Lower leg skin (tissue), 3 donors: ENCODE data around the gene RAB14.

Source experiments
- CTCF ChIP-seq, 3 donors: fragments of 450-650 bp; IDR thresholded peaks; one replicate each; pipeline ENCODE4 v1.5.1; 2016; ENCODE audit warnings: antibody characterized with exemption in 3 of 3, mild to moderate bottlenecking in 3 of 3, moderate library complexity in 2 of 3
- POLR2A ChIP-seq, 2 donors: fragments of 450-650 bp; IDR thresholded peaks; one replicate each; pipeline ENCODE4 v1.6.1; 2016 to 2017; ENCODE audit warnings: antibody characterized with exemption in 2 of 2, mild to moderate bottlenecking in 1 of 2, moderate library complexity in 1 of 2

- TF ChIP-seq POLR2A (IDR thresholded peaks at IDR 0.05) (no peak), CTCF (IDR thresholded peaks at IDR 0.05) (no peak)
Observed at GRCh38 chr9:121234832-121235161, 33.1 kb upstream of the RAB14 start.
